SK-N-SH (cell line): ENCODE measurements around the gene ANKH. TPM values are rescaled to one million over a fixed set of nuclear protein-coding genes. Genes with fewer than 3 reads are reported as not detected.

Source experiments
- CTCF ChIA-PET: fragments of 300-600, 350-600 bp; formaldehyde crosslinking; extraction: SDS; loops from one replicate; lab custom pipeline; 2021; lab: Yijun Ruan, JAX
- POLR2A ChIA-PET: fragments of 350-600 bp; sonication (Branson Sonifier 250); formaldehyde crosslinking; extraction: SDS; loops from one replicate; lab custom pipeline; 2020; ENCODE audit warnings: antibody characterized with exemption, inconsistent platforms; lab: Yijun Ruan, JAX
- DNase-seq: peaks from one replicate; pipeline ENCODE4 v3.0.0; 2012
- H2AFZ ChIP-seq: fragments of 200-600 bp; sonication (generic); 2 replicates; pipeline ENCODE4 v1.8.1; 2016; ENCODE audit warnings: antibody characterized with exemption, mild to moderate bottlenecking, low read depth
- H3F3A ChIP-seq: fragments of 200-600 bp; sonication (generic); replicated peaks from 2 replicates; pipeline ENCODE3; 2016; ENCODE audit warnings: antibody characterized with exemption, mild to moderate bottlenecking; ENCODE audit not compliant: insufficient read depth
- H3K27ac ChIP-seq, 2 experiments: fragments of 200-500 bp in 1 of 2; fragments of 200-600 bp in 1 of 2; sonication (Bioruptor generic) in 1 of 2; sonication (generic), shearing (Covaris generic) in 1 of 2; 2 replicates each; pipeline versions ENCODE4 v1.5.1 to v1.6.1; 2014 to 2016; ENCODE audit warnings: low read depth in 2 of 2, inconsistent platforms in 1 of 2, low read length in 1 of 2, mild to moderate bottlenecking in 1 of 2, mixed read lengths in 1 of 2
- H3K27me3 ChIP-seq: fragments of 200-600 bp; sonication (generic), shearing (Covaris generic); 2 replicates; pipeline ENCODE4 v1.6.1; 2016; ENCODE audit warnings: mixed run types; ENCODE audit not compliant: insufficient read depth
- H3K36me3 ChIP-seq, 2 experiments: fragments of 200-500 bp in 1 of 2; fragments of 200-600 bp in 1 of 2; sonication (Bioruptor generic) in 1 of 2; sonication (generic) in 1 of 2; replicated peaks in 1 of 2; 2 replicates each; pipeline versions ENCODE3 to v1.5.1; 2014 to 2016; ENCODE audit warnings: low read length in 1 of 2, mild to moderate bottlenecking in 1 of 2; ENCODE audit not compliant: insufficient read depth in 2 of 2, control insufficient read depth in 1 of 2
- H3K4me1 ChIP-seq, 2 experiments: fragments of 200-500 bp in 1 of 2; fragments of 200-600 bp in 1 of 2; sonication (Bioruptor generic) in 1 of 2; sonication (generic), shearing (Covaris generic) in 1 of 2; 2 replicates each; pipeline versions ENCODE4 v1.5.1 to v1.6.1; 2014 to 2016; ENCODE audit warnings: low read depth in 1 of 2, low read length in 1 of 2, mixed run types in 1 of 2; ENCODE audit not compliant: insufficient read depth in 2 of 2, control insufficient read depth in 1 of 2
- H3K4me2 ChIP-seq: fragments of 200-600 bp; sonication (generic), shearing (Covaris generic); 2 replicates; pipeline ENCODE4 v1.6.1; 2017; ENCODE audit warnings: mixed run types
- H3K4me3 ChIP-seq, 2 experiments: fragments of 200-500 bp in 1 of 2; fragments of 200-600 bp in 1 of 2; sonication (Bioruptor generic) in 1 of 2; sonication (generic), shearing (Covaris generic) in 1 of 2; 2 replicates each; pipeline versions ENCODE4 v1.5.1 to v1.8.1; 2014 to 2016; ENCODE audit warnings: low read depth in 2 of 2, inconsistent platforms in 1 of 2, low read length in 1 of 2, mild to moderate bottlenecking in 1 of 2, mixed read lengths in 1 of 2, moderate library complexity in 1 of 2
- H3K79me2 ChIP-seq: fragments of 200-600 bp; sonication (generic); 2 replicates; pipeline ENCODE4 v1.8.1; 2017; ENCODE audit warnings: mild to moderate bottlenecking; ENCODE audit not compliant: insufficient read depth
- H3K9ac ChIP-seq: fragments of 200-600 bp; sonication (generic); 2 replicates; pipeline ENCODE4 v1.6.1; 2017; ENCODE audit warnings: mixed run types
- H3K9me2 ChIP-seq: fragments of 200-600 bp; sonication (generic); 2 replicates; pipeline ENCODE4 v1.6.1; 2017; ENCODE audit warnings: mixed run types
- H3K9me3 ChIP-seq: fragments of 200-600 bp; sonication (generic); 2 replicates; pipeline ENCODE4 v1.6.1; 2017; ENCODE audit warnings: mixed run types, mild to moderate bottlenecking, moderate library complexity
- H4K20me1 ChIP-seq: fragments of 200-600 bp; sonication (generic); 2 replicates; pipeline ENCODE4 v1.6.1; 2017; ENCODE audit warnings: mild to moderate bottlenecking, mixed run types; ENCODE audit not compliant: insufficient read depth
- CTCF ChIP-seq: fragments of 200-600 bp; sonication (generic); IDR thresholded peaks from 2 replicates; pipeline ENCODE4 v1.6.1; 2017; ENCODE audit warnings: antibody characterized with exemption, mild to moderate bottlenecking, moderate library complexity
- EP300 ChIP-seq, 2 experiments: IDR thresholded peaks; 2 replicates each; pipeline versions ENCODE4 v1.4.0 to v1.6.1; 2012; ENCODE audit warnings: borderline replicate concordance in 1 of 2, low read depth in 1 of 2, low read length in 1 of 2
- FOXJ3 ChIP-seq: sonication (generic); formaldehyde crosslinking; IDR thresholded peaks from 2 replicates; pipeline ENCODE4 v1.5.1; 2020; ENCODE audit warnings: mild to moderate bottlenecking, missing genetic modification reagents
- FOXM1 ChIP-seq: IDR thresholded peaks from 2 replicates; pipeline ENCODE4 v1.4.0; 2012; ENCODE audit warnings: low read depth, mild to moderate bottlenecking
- GABPA ChIP-seq: IDR thresholded peaks from 2 replicates; pipeline ENCODE4 v1.4.0; 2012; ENCODE audit warnings: low read depth, mild to moderate bottlenecking
- GATA2 ChIP-seq: sonication (generic); formaldehyde crosslinking; IDR thresholded peaks from 2 replicates; pipeline ENCODE4 v1.5.0; 2020; ENCODE audit warnings: mild to moderate bottlenecking, missing genetic modification reagents
- IRF3 ChIP-seq: fragments of 150-350 bp; IDR thresholded peaks from 2 replicates; pipeline ENCODE4 v1.6.1; 2016; ENCODE audit warnings: mild to moderate bottlenecking, low read depth, low read length
- MXI1 ChIP-seq: IDR thresholded peaks from 2 replicates; pipeline ENCODE4 v1.6.1; 2012; ENCODE audit warnings: mild to moderate bottlenecking, low read depth, low read length, improper control_type of control experiment
- NRF1 ChIP-seq: IDR thresholded peaks from 2 replicates; pipeline ENCODE4 v1.6.1; 2012; ENCODE audit warnings: low read depth, mild to moderate bottlenecking, low read length
- PBX3 ChIP-seq: IDR thresholded peaks from 2 replicates; pipeline ENCODE4; 2012
- POLR2AphosphoS5 ChIP-seq: IDR thresholded peaks from 2 replicates; pipeline ENCODE4 v1.6.1; 2012; ENCODE audit warnings: low read depth, low read length
- RCOR1 ChIP-seq: fragments of 150-350 bp; IDR thresholded peaks from 2 replicates; pipeline ENCODE4 v1.6.1; 2017; ENCODE audit warnings: antibody characterized with exemption, low read length
- RFX5 ChIP-seq: IDR thresholded peaks from 2 replicates; pipeline ENCODE4 v1.6.1; 2012; ENCODE audit warnings: mild to moderate bottlenecking, improper control_type of control experiment, low read length
- SIN3A ChIP-seq: IDR thresholded peaks from 2 replicates; pipeline ENCODE4 v1.6.1; 2012; ENCODE audit warnings: low read depth, mild to moderate bottlenecking, low read length, moderate library complexity, borderline replicate concordance
- SMC3 ChIP-seq: IDR thresholded peaks from 2 replicates; pipeline ENCODE4 v1.6.1; 2012; ENCODE audit warnings: low read depth, low read length, improper control_type of control experiment
- TCF12 ChIP-seq: IDR thresholded peaks from 2 replicates; pipeline ENCODE4 v1.4.0; 2012
- TEAD4 ChIP-seq: IDR thresholded peaks from 2 replicates; pipeline ENCODE4 v1.4.0; 2012; ENCODE audit warnings: mild to moderate bottlenecking, borderline replicate concordance; ENCODE audit not compliant: insufficient read depth
- USF2 ChIP-seq: fragments of 150-350 bp; IDR thresholded peaks from 2 replicates; pipeline ENCODE4 v1.6.1; 2017; ENCODE audit warnings: antibody characterized with exemption, low read length, low read depth, borderline replicate concordance
- YY1 ChIP-seq: IDR thresholded peaks from 2 replicates; pipeline ENCODE4 v1.4.0; 2012; ENCODE audit warnings: low read depth, mild to moderate bottlenecking
- ZBTB33 ChIP-seq: IDR thresholded peaks from 2 replicates; pipeline ENCODE4 v1.4.0; 2012; ENCODE audit warnings: low read depth, borderline replicate concordance
- WGBS: methylation state at CpG from one replicate; pipeline ENCODE4 v1.1.6; 2017; ENCODE audit warnings: low lambda C conversion rate; 5-methylcytosine and 5-hydroxymethylcytosine counted together
- polyA plus RNA-seq, 3 experiments: library from polyadenylated mRNA; depleted of rRNA; stranded (reverse); fragments of >200 nt; gene quantifications; 2 replicates each; pipeline ENCODE4 v1.2.3, GENCODE V29; 2012

The ANKH gene
- polyA plus RNA-seq, 1 of the 3 experiments (the other 2 are of a cell fraction), result 22.0 TPM

- Histone ChIP-seq H3K4me1 (no peaks in the 10 kb centered on the region), H3K4me3 (no peak overlapping the region), H3K27me3 (no peaks in the 10 kb centered on the region)
- no peak for TF ChIP-seq YY1
- no peak for TF ChIP-seq SMC3
- no peak for TF ChIP-seq POLR2AphosphoS5
- no peak for TF ChIP-seq RCOR1
- TF ChIP-seq GATA2 (CRISPR knock-in tag), result no peak
- no peak for TF ChIP-seq ZBTB33
- no peak for TF ChIP-seq IRF3
- no peak for TF ChIP-seq FOXJ3 (CRISPR knock-in tag)
- TF ChIP-seq GABPA, result no peak
- TF ChIP-seq CTCF, result no peak
- no peak for TF ChIP-seq FOXM1
- TF ChIP-seq EP300 (IDR thresholded peaks at IDR 0.05; ENCODE audit: borderline replicate concordance in 1 of 2, low read depth in 1 of 2, low read length in 1 of 2), result no peak
- TF ChIP-seq, all 33 proteins: peak for 0
- Histone ChIP-seq H3K27ac (no peak overlapping the region), H2AFZ (no peak overlapping the region), H3F3A (no peaks in the 10 kb centered on the region), H3K9me2 (no peaks in the 10 kb centered on the region), H3K9ac (no peak overlapping the region), H3K4me2 (no peak overlapping the region), H3K79me2 (no peaks in the 10 kb centered on the region), H3K9me3 (no peaks in the 10 kb centered on the region), H3K36me3 (no peaks in the 10 kb centered on the region), H4K20me1 (no peaks in the 10 kb centered on the region)
- no peak for DNase-seq
- CTCF ChIA-PET, result no interaction called here
- POLR2A ChIA-PET, result no interaction called here
- WGBS, result 83% methylated on average over 4 of the region's 4 CpGs
Observed at GRCh38 chr5:14778792-14779070, 92.8 kb downstream of the ANKH start.

GRCh38 chr5:14777932-14778791 lies 93.4 kb downstream of the ANKH start:
- Histone ChIP-seq H3K4me3 (no peak overlapping the region), H3K79me2 (no peaks in the 10 kb centered on the region), H3K9me3 (no peaks in the 10 kb centered on the region), H3K36me3 (no peaks in the 10 kb centered on the region), H3K27ac (no peak overlapping the region), H3F3A (no peaks in the 10 kb centered on the region), H2AFZ (no peak overlapping the region), H3K9me2 (no peaks in the 10 kb centered on the region), H3K4me1 (no peaks in the 10 kb centered on the region), H4K20me1 (no peaks in the 10 kb centered on the region), H3K27me3 (no peaks in the 10 kb centered on the region), H3K4me2 (no peak overlapping the region), H3K9ac (no peak overlapping the region)
- no peak for DNase-seq
- ChIA-PET CTCF (interaction anchor here (0.6 kb wide), 1 partner anchor 95 kb away, joined by 3 read pairs; no protein-coding TSS in a partner anchor), POLR2A (no interaction called here)
- WGBS, result 91% methylated on average over 9 of the region's 11 CpGs
- no peak for TF ChIP-seq PBX3
- TF ChIP-seq SIN3A, result no peak
- no peak for TF ChIP-seq TEAD4
- no peak for TF ChIP-seq GATA2 (CRISPR knock-in tag)
- no peak for TF ChIP-seq FOXJ3 (CRISPR knock-in tag)
- no peak for TF ChIP-seq USF2
- no peak for TF ChIP-seq NRF1
- TF ChIP-seq MXI1, result no peak
- no peak for TF ChIP-seq RFX5
- TF ChIP-seq GABPA, result no peak
- no peak for TF ChIP-seq YY1
- TF ChIP-seq TCF12, result no peak
